AG10803 (cell line): Measurements from ENCODE around the gene TRAF2.

Source experiments
- DNase-seq: peaks from one replicate; pipeline ENCODE4 v3.0.0; 2010; ENCODE audit warnings: low read depth
- H3K4me3 ChIP-seq: 2 replicates; pipeline ENCODE4 v1.5.1; 2011; ENCODE audit warnings: mild to moderate bottlenecking, low read length, control low read depth
- TF ChIP-seq, protein P1 (sequence below): conservative IDR thresholded peaks from 2 replicates; pipeline ENCODE4 v1.5.1; 2011; ENCODE audit warnings: mild to moderate bottlenecking, low read length, control low read depth, inconsistent platforms

Gene TRAF2

GRCh38 chr9:136849960-136850865, 36.1 kb upstream of the TRAF2 start:
- no peak for DNase-seq
- TF ChIP-seq, protein P1, sequence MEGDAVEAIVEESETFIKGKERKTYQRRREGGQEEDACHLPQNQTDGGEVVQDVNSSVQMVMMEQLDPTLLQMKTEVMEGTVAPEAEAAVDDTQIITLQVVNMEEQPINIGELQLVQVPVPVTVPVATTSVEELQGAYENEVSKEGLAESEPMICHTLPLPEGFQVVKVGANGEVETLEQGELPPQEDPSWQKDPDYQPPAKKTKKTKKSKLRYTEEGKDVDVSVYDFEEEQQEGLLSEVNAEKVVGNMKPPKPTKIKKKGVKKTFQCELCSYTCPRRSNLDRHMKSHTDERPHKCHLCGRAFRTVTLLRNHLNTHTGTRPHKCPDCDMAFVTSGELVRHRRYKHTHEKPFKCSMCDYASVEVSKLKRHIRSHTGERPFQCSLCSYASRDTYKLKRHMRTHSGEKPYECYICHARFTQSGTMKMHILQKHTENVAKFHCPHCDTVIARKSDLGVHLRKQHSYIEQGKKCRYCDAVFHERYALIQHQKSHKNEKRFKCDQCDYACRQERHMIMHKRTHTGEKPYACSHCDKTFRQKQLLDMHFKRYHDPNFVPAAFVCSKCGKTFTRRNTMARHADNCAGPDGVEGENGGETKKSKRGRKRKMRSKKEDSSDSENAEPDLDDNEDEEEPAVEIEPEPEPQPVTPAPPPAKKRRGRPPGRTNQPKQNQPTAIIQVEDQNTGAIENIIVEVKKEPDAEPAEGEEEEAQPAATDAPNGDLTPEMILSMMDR = no peak
- peak overlapping the region; percentile 99 for H3K4me3 ChIP-seq

DNA sequence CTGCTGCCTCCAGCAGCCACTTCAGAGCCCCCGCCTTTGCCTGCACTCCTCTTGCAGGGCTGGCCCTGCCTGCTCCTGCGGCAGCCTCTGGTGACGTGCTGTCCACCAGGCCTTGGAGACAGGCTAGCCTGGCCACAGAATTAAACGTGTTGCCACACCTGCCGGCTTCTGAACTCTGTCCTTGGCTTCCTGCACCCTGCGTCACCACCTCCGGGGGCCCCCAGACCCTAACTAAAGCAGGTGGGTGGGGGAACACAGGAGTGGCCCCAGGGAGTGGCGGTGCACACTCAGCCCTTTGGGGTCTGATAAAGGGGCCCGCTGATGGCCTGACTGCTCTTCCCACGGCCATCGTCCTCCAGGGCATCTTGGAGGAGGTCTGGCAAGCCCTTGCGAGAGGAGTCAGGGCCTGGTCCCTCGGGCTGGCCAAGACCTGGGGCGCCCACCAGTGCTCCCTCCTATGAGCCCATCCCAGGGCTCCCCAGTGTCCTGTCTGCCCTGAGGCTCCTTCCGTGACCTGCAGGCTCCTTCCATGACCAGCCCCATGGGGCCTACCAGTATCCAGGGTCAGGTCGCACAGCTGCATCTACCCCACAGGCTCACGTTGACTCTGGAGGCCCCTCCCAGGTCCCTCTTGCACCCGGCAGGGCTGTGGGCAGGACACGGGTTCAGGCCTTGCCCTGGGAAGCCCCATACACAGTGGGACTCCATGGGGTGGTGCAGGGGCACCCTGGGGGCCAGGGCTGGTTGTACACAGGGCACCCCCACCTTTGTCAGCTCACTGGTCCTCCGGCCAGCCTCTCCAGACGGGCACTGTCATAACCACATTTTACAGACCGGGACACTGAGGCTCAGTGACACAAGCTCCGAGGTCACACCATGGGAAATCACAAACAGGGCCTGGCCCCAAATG, 35.2 kb upstream of the TRAF2 start:
- DNase-seq = no peak
- H3K4me3 ChIP-seq = no peak overlapping the region
- TF ChIP-seq, protein P1 = no peak

GRCh38 chr9:136851941-136852663, 34.2 kb upstream of the TRAF2 start, which contains the start of gene MAMDC4:
TSS of gene MAMDC4 (plus strand) at chr9:136852346. CDS start at chr9:136852417, 71 bp downstream.
- TF ChIP-seq, protein P1 = no peak
- no peak for DNase-seq
- H3K4me3 ChIP-seq = no peak within 1 kb of the TSS

DNA sequence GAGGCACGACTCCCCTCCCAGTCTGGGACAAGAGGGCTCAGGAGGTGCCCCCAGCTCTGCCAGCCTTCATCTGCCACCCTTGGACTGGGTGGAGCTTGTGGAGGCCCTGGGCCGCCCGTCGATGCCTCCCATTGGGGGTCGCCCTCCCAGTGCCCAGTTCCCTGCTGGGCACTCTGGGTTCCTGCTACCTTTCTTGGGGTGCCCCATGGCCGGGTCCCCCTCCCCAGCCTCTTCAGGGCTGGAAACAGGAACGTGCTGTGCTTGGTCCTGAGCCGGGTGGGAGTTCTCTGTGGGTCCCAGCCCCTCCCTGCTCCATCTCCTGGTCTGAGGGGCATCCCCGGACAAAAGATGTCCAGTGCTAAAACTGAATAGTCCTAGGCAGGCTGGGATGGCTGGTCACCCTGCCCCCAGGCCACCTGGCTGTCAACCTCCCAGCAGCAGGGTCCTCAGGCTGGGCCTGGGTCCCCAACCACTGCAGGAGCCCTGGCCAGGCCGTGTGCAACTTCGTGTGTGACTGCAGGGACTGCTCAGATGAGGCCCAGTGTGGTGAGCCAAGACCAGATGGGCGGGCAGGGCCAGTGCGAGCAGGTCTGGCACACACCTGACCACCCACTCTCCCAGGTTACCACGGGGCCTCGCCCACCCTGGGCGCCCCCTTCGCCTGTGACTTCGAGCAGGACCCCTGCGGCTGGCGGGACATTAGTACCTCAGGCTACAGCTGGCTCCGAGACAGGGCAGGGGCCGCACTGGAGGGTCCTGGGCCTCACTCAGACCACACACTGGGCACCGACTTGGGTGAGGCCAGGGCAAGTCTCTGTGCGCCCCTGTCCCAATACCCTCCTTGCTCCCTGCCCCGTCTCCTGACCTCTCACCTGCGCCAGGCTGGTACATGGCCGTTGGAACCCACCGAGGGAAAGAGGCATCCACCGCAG, 33.4 kb upstream of the TRAF2 start:
- DNase-seq = no peak
- TF ChIP-seq, protein P1 = no peak
- H3K4me3 ChIP-seq = no peak overlapping the region

- TF ChIP-seq, protein P1 = no peak
- no peak overlapping the region for H3K4me3 ChIP-seq
- no peak for DNase-seq
These were observed 32.7 kb upstream of the TRAF2 start for GRCh38 chr9:136853596-136854112.
